Measurements from ENCODE around the gene OTUD5.

DNA sequence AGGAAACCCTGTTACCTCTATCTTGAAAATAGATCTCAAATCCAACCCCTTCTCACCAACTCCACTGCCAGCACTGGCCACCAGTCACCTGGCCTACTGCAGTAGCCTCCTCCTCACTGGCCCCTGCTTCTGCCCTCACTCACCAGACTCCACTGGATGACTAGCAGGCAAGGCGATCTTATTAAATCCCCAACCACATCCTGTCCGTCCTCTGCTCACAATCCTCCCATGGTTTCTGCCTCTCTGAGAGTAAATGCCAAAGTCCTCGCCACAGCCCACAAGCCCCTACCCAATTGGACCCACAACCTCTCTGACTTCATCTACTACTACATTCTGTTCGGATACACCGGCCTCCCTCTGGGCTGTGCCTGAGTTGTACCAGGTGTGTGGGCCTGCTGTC, 33.1 kb downstream of the OTUD5 start:
- TF ChIP-seq, protein P1, sequence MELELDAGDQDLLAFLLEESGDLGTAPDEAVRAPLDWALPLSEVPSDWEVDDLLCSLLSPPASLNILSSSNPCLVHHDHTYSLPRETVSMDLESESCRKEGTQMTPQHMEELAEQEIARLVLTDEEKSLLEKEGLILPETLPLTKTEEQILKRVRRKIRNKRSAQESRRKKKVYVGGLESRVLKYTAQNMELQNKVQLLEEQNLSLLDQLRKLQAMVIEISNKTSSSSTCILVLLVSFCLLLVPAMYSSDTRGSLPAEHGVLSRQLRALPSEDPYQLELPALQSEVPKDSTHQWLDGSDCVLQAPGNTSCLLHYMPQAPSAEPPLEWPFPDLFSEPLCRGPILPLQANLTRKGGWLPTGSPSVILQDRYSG (CRISPR knock-in tag; IDR thresholded peaks at IDR 0.05) = no peak
- no peak for TF ChIP-seq ZNF282 (IDR thresholded peaks at IDR 0.05; ENCODE audit: partially characterized antibody)
- TF ChIP-seq, protein P2, sequence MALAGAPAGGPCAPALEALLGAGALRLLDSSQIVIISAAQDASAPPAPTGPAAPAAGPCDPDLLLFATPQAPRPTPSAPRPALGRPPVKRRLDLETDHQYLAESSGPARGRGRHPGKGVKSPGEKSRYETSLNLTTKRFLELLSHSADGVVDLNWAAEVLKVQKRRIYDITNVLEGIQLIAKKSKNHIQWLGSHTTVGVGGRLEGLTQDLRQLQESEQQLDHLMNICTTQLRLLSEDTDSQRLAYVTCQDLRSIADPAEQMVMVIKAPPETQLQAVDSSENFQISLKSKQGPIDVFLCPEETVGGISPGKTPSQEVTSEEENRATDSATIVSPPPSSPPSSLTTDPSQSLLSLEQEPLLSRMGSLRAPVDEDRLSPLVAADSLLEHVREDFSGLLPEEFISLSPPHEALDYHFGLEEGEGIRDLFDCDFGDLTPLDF (CRISPR knock-in tag; IDR thresholded peaks at IDR 0.05) = no peak
- TF ChIP-seq TCF7L2 (IDR thresholded peaks at IDR 0.05; ENCODE audit: low read depth, low read length) = no peak
- TF ChIP-seq, protein P3, sequence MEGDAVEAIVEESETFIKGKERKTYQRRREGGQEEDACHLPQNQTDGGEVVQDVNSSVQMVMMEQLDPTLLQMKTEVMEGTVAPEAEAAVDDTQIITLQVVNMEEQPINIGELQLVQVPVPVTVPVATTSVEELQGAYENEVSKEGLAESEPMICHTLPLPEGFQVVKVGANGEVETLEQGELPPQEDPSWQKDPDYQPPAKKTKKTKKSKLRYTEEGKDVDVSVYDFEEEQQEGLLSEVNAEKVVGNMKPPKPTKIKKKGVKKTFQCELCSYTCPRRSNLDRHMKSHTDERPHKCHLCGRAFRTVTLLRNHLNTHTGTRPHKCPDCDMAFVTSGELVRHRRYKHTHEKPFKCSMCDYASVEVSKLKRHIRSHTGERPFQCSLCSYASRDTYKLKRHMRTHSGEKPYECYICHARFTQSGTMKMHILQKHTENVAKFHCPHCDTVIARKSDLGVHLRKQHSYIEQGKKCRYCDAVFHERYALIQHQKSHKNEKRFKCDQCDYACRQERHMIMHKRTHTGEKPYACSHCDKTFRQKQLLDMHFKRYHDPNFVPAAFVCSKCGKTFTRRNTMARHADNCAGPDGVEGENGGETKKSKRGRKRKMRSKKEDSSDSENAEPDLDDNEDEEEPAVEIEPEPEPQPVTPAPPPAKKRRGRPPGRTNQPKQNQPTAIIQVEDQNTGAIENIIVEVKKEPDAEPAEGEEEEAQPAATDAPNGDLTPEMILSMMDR (CRISPR knock-in tag; IDR thresholded peaks at IDR 0.05) = no peak
- TF ChIP-seq NCOA1 (CRISPR knock-in tag; IDR thresholded peaks at IDR 0.05) = no peak
- TF ChIP-seq, protein P4, sequence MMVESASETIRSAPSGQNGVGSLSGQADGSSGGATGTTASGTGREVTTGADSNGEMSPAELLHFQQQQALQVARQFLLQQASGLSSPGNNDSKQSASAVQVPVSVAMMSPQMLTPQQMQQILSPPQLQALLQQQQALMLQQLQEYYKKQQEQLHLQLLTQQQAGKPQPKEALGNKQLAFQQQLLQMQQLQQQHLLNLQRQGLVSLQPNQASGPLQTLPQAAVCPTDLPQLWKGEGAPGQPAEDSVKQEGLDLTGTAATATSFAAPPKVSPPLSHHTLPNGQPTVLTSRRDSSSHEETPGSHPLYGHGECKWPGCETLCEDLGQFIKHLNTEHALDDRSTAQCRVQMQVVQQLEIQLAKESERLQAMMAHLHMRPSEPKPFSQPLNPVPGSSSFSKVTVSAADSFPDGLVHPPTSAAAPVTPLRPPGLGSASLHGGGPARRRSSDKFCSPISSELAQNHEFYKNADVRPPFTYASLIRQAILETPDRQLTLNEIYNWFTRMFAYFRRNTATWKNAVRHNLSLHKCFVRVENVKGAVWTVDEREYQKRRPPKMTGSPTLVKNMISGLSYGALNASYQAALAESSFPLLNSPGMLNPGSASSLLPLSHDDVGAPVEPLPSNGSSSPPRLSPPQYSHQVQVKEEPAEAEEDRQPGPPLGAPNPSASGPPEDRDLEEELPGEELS (CRISPR knock-in tag; IDR thresholded peaks at IDR 0.05) = no peak
- TF ChIP-seq, protein P5, sequence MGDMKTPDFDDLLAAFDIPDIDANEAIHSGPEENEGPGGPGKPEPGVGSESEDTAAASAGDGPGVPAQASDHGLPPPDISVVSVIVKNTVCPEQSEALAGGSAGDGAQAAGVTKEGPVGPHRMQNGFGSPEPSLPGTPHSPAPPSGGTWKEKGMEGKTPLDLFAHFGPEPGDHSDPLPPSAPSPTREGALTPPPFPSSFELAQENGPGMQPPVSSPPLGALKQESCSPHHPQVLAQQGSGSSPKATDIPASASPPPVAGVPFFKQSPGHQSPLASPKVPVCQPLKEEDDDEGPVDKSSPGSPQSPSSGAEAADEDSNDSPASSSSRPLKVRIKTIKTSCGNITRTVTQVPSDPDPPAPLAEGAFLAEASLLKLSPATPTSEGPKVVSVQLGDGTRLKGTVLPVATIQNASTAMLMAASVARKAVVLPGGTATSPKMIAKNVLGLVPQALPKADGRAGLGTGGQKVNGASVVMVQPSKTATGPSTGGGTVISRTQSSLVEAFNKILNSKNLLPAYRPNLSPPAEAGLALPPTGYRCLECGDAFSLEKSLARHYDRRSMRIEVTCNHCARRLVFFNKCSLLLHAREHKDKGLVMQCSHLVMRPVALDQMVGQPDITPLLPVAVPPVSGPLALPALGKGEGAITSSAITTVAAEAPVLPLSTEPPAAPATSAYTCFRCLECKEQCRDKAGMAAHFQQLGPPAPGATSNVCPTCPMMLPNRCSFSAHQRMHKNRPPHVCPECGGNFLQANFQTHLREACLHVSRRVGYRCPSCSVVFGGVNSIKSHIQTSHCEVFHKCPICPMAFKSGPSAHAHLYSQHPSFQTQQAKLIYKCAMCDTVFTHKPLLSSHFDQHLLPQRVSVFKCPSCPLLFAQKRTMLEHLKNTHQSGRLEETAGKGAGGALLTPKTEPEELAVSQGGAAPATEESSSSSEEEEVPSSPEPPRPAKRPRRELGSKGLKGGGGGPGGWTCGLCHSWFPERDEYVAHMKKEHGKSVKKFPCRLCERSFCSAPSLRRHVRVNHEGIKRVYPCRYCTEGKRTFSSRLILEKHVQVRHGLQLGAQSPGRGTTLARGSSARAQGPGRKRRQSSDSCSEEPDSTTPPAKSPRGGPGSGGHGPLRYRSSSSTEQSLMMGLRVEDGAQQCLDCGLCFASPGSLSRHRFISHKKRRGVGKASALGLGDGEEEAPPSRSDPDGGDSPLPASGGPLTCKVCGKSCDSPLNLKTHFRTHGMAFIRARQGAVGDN (CRISPR knock-in tag; IDR thresholded peaks at IDR 0.05) = no peak
- TF ChIP-seq ZNF713 (CRISPR knock-in tag; IDR thresholded peaks at IDR 0.05) = no peak
- no peak for TF ChIP-seq MYC (CRISPR knock-in tag; IDR thresholded peaks at IDR 0.05; ENCODE audit: borderline replicate concordance)
- TF ChIP-seq ATF7 (IDR thresholded peaks at IDR 0.05) = no peak
- no peak for TF ChIP-seq ATF7 (CRISPR knock-in tag; IDR thresholded peaks at IDR 0.05)
- TF ChIP-seq ZNF496 (CRISPR knock-in tag; IDR thresholded peaks at IDR 0.05; ENCODE audit: insufficient replicate concordance) = no peak
- TF ChIP-seq, protein P6, sequence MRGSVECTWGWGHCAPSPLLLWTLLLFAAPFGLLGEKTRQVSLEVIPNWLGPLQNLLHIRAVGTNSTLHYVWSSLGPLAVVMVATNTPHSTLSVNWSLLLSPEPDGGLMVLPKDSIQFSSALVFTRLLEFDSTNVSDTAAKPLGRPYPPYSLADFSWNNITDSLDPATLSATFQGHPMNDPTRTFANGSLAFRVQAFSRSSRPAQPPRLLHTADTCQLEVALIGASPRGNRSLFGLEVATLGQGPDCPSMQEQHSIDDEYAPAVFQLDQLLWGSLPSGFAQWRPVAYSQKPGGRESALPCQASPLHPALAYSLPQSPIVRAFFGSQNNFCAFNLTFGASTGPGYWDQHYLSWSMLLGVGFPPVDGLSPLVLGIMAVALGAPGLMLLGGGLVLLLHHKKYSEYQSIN (CRISPR knock-in tag; IDR thresholded peaks at IDR 0.05; ENCODE audit: borderline replicate concordance) = no peak
